Right atrium auricular region (tissue), 2 donors: ENCODE measurements around the gene ROBO3. TPM values are rescaled to one million over a fixed set of nuclear protein-coding genes. Genes with fewer than 3 reads are reported as not detected.
A peak's percentile ranks its signal among the peaks of the same experiment; 100 is the strongest.

Experiments
- DNase-seq: peaks from one replicate; pipeline ENCODE4 v3.0.0-alpha.2; 2019; ENCODE audit warnings: low spot score
- H3K27ac ChIP-seq, 2 donors: fragments of 200-600 bp; sonication (generic); 1 replicate in 1 of 2; 2 replicates in 1 of 2; pipeline ENCODE4 v1.5.1; 2016 to 2019
- H3K27me3 ChIP-seq, 2 donors: fragments of 200-600 bp; sonication (generic); one replicate each; pipeline versions ENCODE4 v1.5.1 to v1.6.0; 2017 to 2019
- H3K36me3 ChIP-seq: fragments of 200-600 bp; sonication (generic); one replicate; pipeline ENCODE4 v1.5.1; 2016
- H3K4me1 ChIP-seq, 2 donors: fragments of 200-600 bp; sonication (generic); one replicate each; pipeline versions ENCODE4 v1.5.1 to v1.6.0; 2017 to 2019
- H3K4me3 ChIP-seq, 2 donors: fragments of 200-600 bp; sonication (generic); 1 replicate in 1 of 2; 2 replicates in 1 of 2; pipeline ENCODE4 v1.5.1; 2017 to 2019; ENCODE audit warnings: mild to moderate bottlenecking in 1 of 2, moderate library complexity in 1 of 2
- H3K9me3 ChIP-seq, 2 donors: fragments of 200-600 bp; sonication (generic); one replicate each; pipeline ENCODE4 v1.5.1; 2019
- CTCF ChIP-seq, 2 donors: fragments of 200-600 bp; sonication (generic); IDR thresholded peaks; one replicate each; pipeline ENCODE4 v1.5.1; 2019; ENCODE audit warnings: antibody characterized with exemption in 2 of 2
- total RNA-seq, 2 donors: library from RNA; depleted of rRNA; stranded (reverse); fragments of >200 nt; gene quantifications; one replicate each; pipeline ENCODE4 v1.1.0, GENCODE V29; 2016

The ROBO3 gene
- total RNA-seq, 2 donors from 2014 or later: 6.4 to 10.1 TPM

GRCh38 chr11:124877631-124877909 lies 12.3 kb downstream of the ROBO3 start:
- Histone ChIP-seq H3K36me3 (no peaks in the 10 kb centered on the region), H3K4me3 (peak overlapping the region; percentile 53 to 57), H3K27ac (peak overlapping the region in 1 of 2 donors; percentile 82), H3K9me3 (no peaks in the 10 kb centered on the region), H3K4me1 (peaks cover 0 to 23% of the 10 kb centered on the region in 2 donors), H3K27me3 (peaks cover 0 to 3% of the 10 kb centered on the region in 2 donors)
- TF ChIP-seq CTCF (IDR thresholded peaks at IDR 0.05): no peak
- no peak for DNase-seq

- Histone ChIP-seq H3K4me3 (no peak overlapping the region), H3K27ac (peak overlapping the region in 1 of 2 donors; percentile 82), H3K27me3 (peaks cover 0 to 3% of the 10 kb centered on the region in 2 donors), H3K4me1 (peaks cover 0 to 29% of the 10 kb centered on the region in 2 donors), H3K9me3 (no peaks in the 10 kb centered on the region), H3K36me3 (no peaks in the 10 kb centered on the region)
- no peak for DNase-seq
- TF ChIP-seq CTCF (IDR thresholded peaks at IDR 0.05): no peak
Observed at GRCh38 chr11:124877910-124878758, 12.9 kb downstream of the ROBO3 start.

GRCh38 chr11:124878759-124879492 lies 13.7 kb downstream of the ROBO3 start:
- no peak for DNase-seq
- Histone ChIP-seq H3K27ac (no peak overlapping the region), H3K4me1 (peaks cover 0 to 32% of the 10 kb centered on the region in 2 donors), H3K27me3 (peaks cover 0 to 3% of the 10 kb centered on the region in 2 donors), H3K36me3 (no peaks in the 10 kb centered on the region), H3K4me3 (no peak overlapping the region), H3K9me3 (no peaks in the 10 kb centered on the region)
- TF ChIP-seq CTCF (IDR thresholded peaks at IDR 0.05): no peak

- DNase-seq: no peak
- Histone ChIP-seq H3K4me3 (no peak overlapping the region), H3K27ac (no peak overlapping the region), H3K9me3 (no peaks in the 10 kb centered on the region), H3K4me1 (peaks cover 0 to 34% of the 10 kb centered on the region in 2 donors), H3K27me3 (peaks cover 0 to 3% of the 10 kb centered on the region in 2 donors), H3K36me3 (no peaks in the 10 kb centered on the region)
- no peak for TF ChIP-seq CTCF (IDR thresholded peaks at IDR 0.05)
Observed at GRCh38 chr11:124879493-124880289, 14.5 kb downstream of the ROBO3 start.

- DNase-seq: no peak
- H3K27me3 ChIP-seq: peaks cover 0 to 3% of the 10 kb centered on the region in 2 donors
- H3K9me3 ChIP-seq: no peaks in the 10 kb centered on the region
- no peak overlapping the region for H3K27ac ChIP-seq
- no peak overlapping the region for H3K4me3 ChIP-seq
- peaks cover 0 to 34% of the 10 kb centered on the region in 2 donors for H3K4me1 ChIP-seq
- no peaks in the 10 kb centered on the region for H3K36me3 ChIP-seq
- no peak for TF ChIP-seq CTCF (IDR thresholded peaks at IDR 0.05)
Observed at GRCh38 chr11:124880290-124880611, 15.0 kb downstream of the ROBO3 start.
